ENCODE measurements around the gene GABRB1. TPM values are rescaled to one million over a fixed set of nuclear protein-coding genes. Genes with fewer than 3 reads are reported as not detected.

Gene GABRB1
- not detected in 2 replicates for total RNA-seq (2014; rRNA removed; shearing (Covaris generic))

DNA sequence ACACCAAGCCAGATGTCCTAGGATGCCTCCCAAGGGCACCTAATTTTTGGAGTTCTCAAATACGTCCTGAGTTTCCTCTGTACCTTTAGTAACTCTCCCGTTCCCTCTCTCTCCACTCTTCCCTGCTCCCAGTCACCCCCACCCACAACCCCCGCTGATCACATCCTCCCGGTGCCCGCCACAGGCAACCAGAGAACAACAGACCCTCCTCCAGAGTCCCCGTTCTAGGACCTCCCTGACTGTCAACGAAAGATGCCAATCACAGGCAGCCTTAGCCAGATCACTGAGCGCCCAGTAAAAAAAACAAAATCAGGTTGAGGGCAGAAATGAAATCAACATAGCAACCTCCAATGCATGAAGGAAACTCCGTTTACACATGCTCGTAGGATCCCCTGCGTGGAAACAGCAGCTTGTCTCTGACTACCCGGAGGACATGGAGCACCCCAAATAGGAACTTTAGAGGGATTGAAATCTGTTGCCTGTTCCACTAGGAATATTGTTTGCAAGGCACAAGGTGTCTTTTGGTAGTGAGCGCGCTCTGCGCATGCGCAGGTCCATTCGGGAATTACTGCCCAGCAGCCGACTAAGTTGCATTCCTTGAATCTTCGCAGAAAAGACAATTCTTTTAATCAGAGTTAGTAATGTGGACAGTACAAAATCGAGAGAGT lies at the start of gene GABRB1:
TSS of gene GABRB1 (plus strand) at position 557 of the 668 bp plus-strand sequence.
- Histone ChIP-seq H3K27ac (no peak within 1 kb of the TSS), H3K36me3 (no peaks in the 10 kb centered on the region)

DNA sequence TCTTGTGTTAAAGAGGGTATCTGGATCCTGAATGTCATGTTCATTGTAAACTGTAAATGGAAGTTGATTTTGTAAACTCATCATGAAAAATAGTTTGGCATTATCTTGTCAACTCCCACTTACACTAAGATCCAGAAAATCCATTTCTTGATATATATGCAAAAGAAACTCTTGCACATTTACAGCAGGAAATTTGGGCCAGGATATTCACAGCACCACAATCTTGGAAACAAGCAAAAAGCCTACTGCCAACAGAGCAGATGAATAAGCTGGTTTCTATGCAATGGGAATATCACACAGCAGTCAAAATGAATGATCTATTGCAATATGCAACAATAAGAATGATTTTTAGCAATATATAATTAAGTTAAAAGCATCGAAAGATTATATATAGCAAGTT lies 46.6 kb upstream of the GABRB1 start:
- no peaks in the 10 kb centered on the region for H3K36me3 ChIP-seq
- H3K27me3 ChIP-seq: no peaks in the 10 kb centered on the region
- no peak overlapping the region for H3K27ac ChIP-seq
- no peaks in the 10 kb centered on the region for H3K9me3 ChIP-seq (replicated peaks)
- H3K4me1 ChIP-seq: no peaks in the 10 kb centered on the region
- H3K4me3 ChIP-seq: no peak overlapping the region
- DNase-seq: no peak

More for the DNA sequence above, at the start of gene GABRB1:
- Histone ChIP-seq H3K9me3 (replicated peaks) (no peaks in the 10 kb centered on the region), H3K4me3 (no peak within 1 kb of the TSS), H3K27me3 (no peaks in the 10 kb centered on the region), H3K4me1 (no peaks in the 10 kb centered on the region)
- DNase-seq: no peak

DNA sequence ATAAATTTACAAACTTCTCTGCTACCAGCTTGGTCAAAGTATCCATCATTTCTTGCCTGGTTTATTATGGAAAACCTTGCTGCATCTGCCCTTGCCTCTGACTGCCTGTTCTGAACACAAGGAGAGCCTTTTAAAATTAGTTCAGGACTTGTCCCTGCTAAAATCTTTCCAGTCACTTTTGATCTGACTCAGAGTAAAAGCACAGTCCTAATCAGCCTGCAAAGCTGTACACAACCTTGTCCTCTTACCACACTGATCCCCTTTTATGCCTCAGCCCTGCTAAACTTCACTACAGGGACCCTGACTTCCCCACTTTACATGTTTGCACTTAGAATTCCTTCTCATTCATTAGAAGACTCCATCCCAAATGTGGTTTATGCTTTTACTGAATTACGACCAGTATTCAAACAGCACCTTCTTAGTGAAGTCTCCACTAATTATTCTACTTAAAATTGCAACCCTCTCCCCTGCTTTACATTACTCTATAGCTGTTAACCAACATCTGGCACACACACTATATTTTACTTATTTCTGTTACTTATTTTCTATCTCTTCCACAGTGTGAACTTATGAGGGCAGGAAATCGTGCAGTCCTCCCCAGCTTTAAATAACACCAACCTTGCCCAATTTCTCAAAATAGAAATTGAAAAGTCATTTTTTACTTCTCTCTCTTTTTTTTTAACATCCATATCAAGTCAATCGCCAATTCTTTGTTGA lies 44.3 kb upstream of the GABRB1 start:
- H3K4me3 ChIP-seq: no peak overlapping the region
- no peaks in the 10 kb centered on the region for H3K9me3 ChIP-seq (replicated peaks)
- no peaks in the 10 kb centered on the region for H3K27me3 ChIP-seq
- H3K4me1 ChIP-seq: no peaks in the 10 kb centered on the region
- no peak for DNase-seq
- no peaks in the 10 kb centered on the region for H3K36me3 ChIP-seq
- no peak overlapping the region for H3K27ac ChIP-seq

DNA sequence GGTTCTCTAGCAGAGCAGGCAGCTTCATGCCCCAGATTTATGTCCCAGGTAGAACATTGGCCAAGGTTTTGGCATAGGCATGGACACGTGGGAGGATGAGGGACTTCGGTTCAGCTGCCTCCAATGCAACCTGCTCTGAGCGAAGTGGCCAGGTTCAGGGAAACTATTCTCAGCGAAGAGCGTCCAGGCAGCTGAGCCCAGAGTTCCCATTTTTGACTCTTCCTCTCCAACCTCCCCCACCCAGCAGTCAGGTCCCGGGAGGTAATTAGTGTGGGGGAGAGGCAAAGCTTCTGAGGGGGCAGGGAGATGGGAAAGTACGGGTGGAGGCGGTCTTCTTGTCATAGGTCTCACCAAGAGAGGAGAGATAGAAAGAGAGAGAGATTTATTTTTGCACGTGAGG lies 39.0 kb upstream of the GABRB1 start:
- H3K27ac ChIP-seq: no peak overlapping the region
- no peaks in the 10 kb centered on the region for H3K9me3 ChIP-seq (replicated peaks)
- DNase-seq: no peak
- no peaks in the 10 kb centered on the region for H3K36me3 ChIP-seq
- no peaks in the 10 kb centered on the region for H3K4me1 ChIP-seq
- no peaks in the 10 kb centered on the region for H3K27me3 ChIP-seq
- H3K4me3 ChIP-seq: no peak overlapping the region

DNA sequence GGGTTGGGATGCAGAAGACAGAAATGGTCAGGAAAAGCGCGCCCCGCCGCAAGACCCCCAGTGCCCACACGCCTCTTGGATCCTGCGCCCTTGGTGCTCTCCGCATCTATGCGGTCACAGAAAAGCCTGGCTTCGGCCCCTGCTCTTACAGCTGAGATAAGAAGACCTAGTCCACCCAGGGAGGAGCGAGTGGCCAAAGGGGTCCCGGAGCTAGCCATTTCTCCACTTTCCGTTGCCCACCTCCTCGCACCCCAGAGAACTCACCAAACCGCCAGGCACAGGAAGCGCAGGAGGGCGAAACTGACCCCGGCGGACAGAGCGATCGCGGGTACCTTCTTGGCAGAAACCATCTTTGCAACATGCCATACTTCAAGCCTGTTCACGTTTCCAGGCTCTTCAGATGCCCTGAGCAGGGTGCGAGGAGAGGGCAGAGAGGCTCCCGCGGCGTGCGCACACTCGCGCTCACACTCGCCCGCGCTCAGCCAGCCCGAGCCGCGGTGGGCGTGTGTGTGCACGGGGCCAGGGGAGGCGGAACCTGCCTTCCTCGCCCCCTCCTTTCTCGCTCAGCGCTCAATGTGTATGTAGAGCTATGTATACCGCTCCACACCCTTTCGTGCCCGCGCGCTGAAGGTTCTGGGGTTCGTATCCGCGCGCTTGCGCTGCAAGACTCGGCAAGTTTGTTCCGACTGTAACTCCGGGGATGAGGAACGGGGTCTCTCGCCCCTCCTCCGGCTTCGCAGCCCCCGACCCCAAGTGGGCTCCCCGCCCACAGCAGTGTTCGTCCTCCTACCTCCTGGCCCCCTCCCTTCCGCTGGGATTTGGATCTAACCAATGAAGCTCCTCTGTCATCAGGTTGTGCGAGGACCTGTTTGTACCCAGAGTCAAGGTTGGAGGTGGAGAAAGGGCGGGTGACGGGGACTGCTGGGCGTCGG lies 38.0 kb upstream of the GABRB1 start, which contains the start of gene GABRA4:
TSS of gene GABRA4 (minus strand) at position 507 of the 932 bp plus-strand sequence. CDS start at position 350, 157 bp downstream.
- H3K9me3 ChIP-seq (replicated peaks): no peaks in the 10 kb centered on the region
- DNase-seq: no peak
- no peaks in the 10 kb centered on the region for H3K36me3 ChIP-seq
- H3K27ac ChIP-seq: no peak within 1 kb of the TSS
- H3K27me3 ChIP-seq: no peaks in the 10 kb centered on the region
- H3K4me1 ChIP-seq: no peaks in the 10 kb centered on the region
- H3K4me3 ChIP-seq: no peak within 1 kb of the TSS

DNA sequence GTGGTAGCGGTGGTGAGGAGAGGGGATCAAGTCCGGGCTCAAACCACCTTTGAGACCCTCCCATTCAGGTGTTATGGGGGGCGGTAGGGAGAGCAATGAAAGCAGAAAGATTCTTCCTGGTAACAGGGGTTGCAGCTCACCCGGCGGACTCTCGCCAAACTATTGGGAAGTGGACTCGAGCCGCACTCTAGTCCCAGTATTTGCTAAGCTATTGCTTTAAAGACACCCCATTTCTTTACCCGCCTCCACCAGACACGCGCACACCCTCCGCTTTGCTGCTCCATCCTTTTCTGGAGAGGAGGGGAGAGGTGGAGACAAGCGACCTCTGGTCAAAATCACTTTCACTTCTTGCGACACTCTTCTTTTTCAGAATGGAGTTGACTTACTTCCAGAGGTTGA lies 37.4 kb upstream of the GABRB1 start:
- H3K9me3 ChIP-seq (replicated peaks): no peaks in the 10 kb centered on the region
- no peak overlapping the region for H3K4me3 ChIP-seq
- no peak for DNase-seq
- H3K36me3 ChIP-seq: no peaks in the 10 kb centered on the region
- no peaks in the 10 kb centered on the region for H3K27me3 ChIP-seq
- H3K4me1 ChIP-seq: no peaks in the 10 kb centered on the region
- H3K27ac ChIP-seq: no peak overlapping the region

DNA sequence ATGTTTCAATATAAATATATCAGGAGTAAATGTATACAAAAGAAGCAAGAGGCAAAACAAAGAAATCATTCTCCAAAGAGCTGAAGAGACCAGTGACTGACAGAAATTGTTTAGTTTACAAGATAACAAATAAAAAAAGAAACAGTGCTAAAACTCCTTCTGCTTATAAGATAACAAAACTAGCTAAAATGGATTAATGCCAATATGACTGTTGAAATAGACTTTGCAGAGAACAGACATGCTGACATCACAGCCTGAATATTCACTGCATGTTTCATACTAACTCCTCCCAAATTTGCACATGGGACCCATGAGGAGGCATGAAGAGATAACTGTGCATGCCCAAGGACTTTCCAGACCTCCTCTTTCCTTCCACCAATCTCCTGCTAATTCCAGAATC lies 31.8 kb upstream of the GABRB1 start:
- no peaks in the 10 kb centered on the region for H3K27me3 ChIP-seq
- no peaks in the 10 kb centered on the region for H3K4me1 ChIP-seq
- DNase-seq: no peak
- H3K36me3 ChIP-seq: no peaks in the 10 kb centered on the region
- H3K27ac ChIP-seq: no peak overlapping the region
- H3K9me3 ChIP-seq (replicated peaks): no peaks in the 10 kb centered on the region
- no peak overlapping the region for H3K4me3 ChIP-seq

DNA sequence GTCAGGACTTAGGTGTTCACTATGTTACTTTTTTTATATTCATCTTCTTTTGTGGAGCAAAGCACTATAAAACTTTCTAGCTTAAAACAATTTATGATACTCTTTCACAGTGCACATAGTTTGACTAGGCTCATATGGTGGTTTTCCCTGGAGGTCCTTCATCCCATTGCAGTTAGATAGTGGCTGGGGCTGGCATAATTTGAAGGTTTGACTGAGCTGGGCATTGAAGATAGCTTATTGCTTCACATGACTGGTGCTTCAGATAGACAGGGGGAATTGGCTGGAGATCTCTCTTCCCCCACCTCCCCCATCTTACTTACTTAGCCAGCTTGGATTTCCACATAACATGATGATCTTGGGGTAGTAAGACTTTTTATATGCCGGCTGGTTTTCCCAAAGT lies 31.0 kb upstream of the GABRB1 start:
- no peaks in the 10 kb centered on the region for H3K36me3 ChIP-seq
- H3K27ac ChIP-seq: no peak overlapping the region
- DNase-seq: no peak
- no peak overlapping the region for H3K4me3 ChIP-seq
- no peaks in the 10 kb centered on the region for H3K4me1 ChIP-seq
- H3K27me3 ChIP-seq: no peaks in the 10 kb centered on the region
- H3K9me3 ChIP-seq (replicated peaks): no peaks in the 10 kb centered on the region

DNA sequence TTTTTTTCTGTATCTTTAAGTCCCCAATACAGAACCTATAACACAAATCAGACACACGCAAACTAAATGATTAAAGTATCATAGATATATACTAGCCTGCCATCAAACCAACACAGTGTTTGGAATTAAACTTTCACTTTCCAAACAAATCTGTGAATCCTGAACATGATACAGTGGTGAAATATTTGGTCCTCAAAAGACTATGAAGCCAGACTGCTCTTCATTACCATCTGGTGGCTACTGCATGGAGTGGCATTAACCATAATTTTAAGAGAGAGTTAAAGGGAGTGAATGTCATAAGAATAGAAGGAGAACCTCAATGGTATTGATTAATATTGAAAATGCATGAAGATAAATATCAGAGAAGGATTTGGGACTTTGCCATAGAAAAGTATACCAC lies 28.8 kb upstream of the GABRB1 start:
- no peak for DNase-seq
- no peaks in the 10 kb centered on the region for H3K36me3 ChIP-seq

DNA sequence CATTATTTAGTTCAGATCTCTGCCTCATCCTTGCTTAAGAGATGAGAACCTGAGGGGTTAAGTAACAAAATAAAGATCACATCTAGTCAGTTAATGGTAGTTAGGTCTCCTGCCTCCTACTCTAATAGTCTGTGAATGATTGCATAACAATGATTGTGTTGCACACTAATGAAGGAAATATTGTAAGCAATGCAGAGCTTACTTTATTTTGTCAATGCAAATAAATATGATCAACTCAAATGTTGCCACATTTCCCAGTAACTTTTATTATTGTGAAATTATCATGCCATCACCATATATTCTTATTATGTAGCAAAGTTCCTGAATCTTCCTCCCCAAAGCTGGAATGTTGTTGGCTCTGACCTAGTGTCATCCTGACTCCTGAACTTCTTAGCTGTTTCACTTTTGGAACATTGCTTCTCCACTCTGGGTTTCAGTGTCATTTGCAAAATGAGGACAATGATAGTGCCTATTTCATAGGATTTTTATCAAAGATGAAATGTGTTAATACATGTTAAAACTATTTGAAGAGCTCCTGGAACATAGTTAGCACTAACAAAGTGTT lies 20.9 kb upstream of the GABRB1 start:
- Histone ChIP-seq H3K4me1 (no peaks in the 10 kb centered on the region), H3K36me3 (no peaks in the 10 kb centered on the region), H3K9me3 (replicated peaks) (no peaks in the 10 kb centered on the region), H3K27ac (no peak overlapping the region), H3K27me3 (no peaks in the 10 kb centered on the region), H3K4me3 (no peak overlapping the region)
- DNase-seq: no peak

More for the DNA sequence above, 28.8 kb upstream of the GABRB1 start:
- Histone ChIP-seq H3K4me3 (no peak overlapping the region), H3K4me1 (no peaks in the 10 kb centered on the region), H3K27ac (no peak overlapping the region), H3K27me3 (no peaks in the 10 kb centered on the region), H3K9me3 (replicated peaks) (no peaks in the 10 kb centered on the region)

DNA sequence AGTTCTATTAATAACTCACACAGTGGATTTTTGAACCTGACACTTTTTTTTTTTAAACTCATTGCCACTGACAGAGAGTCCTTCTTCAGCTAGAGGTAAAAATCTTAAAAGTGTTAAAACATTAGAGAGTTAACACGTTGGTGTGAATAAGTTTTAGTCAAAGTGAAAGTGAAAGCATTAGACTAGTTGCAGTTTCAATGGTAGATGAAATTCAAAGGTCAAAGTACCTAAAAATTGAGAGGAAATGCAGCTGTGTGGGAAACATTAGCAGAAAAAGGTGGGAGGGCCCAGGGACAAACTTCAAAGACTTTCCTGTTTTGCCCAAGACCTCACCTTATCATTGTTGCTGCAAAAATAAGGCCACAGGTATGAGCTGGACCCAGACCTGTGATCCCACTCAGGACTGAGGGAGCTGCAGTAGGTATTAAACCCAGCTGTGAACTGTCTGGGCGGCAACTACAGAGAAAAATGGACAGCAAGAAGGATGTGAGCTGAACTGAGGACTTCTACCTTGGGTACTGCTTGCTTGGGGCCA lies 20.4 kb upstream of the GABRB1 start:
- Histone ChIP-seq H3K9me3 (replicated peaks) (no peaks in the 10 kb centered on the region), H3K4me3 (no peak overlapping the region), H3K36me3 (no peaks in the 10 kb centered on the region), H3K27me3 (no peaks in the 10 kb centered on the region), H3K4me1 (no peaks in the 10 kb centered on the region), H3K27ac (no peak overlapping the region)
- no peak for DNase-seq

DNA sequence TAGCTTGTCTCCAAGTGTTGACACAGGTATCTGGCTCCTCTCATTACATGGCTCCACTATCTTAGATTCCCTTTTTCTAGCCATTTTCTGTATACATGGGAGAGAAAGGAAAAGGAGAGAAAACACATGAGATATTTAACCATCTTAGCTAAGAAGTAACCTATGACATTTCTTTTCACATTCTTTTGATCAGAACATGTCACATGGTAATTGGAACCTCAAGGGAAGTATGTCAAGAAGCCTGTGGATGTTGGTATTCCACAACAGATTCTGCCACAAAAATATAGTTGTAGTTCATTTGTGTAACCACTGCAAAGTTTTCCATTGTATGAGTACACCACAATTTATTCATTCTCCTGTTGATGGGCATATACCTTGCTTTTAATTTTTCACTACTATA lies 18.7 kb upstream of the GABRB1 start:
- no peaks in the 10 kb centered on the region for H3K27me3 ChIP-seq
- H3K9me3 ChIP-seq (replicated peaks): no peaks in the 10 kb centered on the region
- no peak overlapping the region for H3K4me3 ChIP-seq
- no peak for DNase-seq
- no peaks in the 10 kb centered on the region for H3K4me1 ChIP-seq
- H3K27ac ChIP-seq: no peak overlapping the region
- H3K36me3 ChIP-seq: no peaks in the 10 kb centered on the region

DNA sequence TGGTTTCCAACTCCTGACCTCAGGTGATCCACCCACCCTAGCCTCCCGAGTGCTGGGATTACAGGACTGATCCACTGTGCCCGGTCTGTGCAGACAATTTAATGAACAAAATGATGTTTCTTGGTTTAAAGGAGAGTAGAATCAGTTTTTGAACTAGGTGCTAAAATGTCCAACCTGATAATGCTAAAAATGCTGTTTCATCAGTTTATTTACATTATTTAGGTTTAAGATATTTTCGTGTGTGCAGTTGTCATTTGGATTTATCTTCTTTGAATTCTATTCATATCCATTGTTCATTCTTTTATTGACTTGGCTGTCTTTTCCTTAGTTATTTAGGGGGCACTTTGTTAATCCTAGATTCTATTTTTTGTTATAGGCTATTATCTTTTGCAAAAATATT lies 18.0 kb upstream of the GABRB1 start:
- H3K27ac ChIP-seq: no peak overlapping the region
- H3K9me3 ChIP-seq (replicated peaks): no peaks in the 10 kb centered on the region
- H3K4me1 ChIP-seq: no peaks in the 10 kb centered on the region
- no peak overlapping the region for H3K4me3 ChIP-seq
- H3K36me3 ChIP-seq: no peaks in the 10 kb centered on the region
- no peak for DNase-seq
- H3K27me3 ChIP-seq: no peaks in the 10 kb centered on the region

DNA sequence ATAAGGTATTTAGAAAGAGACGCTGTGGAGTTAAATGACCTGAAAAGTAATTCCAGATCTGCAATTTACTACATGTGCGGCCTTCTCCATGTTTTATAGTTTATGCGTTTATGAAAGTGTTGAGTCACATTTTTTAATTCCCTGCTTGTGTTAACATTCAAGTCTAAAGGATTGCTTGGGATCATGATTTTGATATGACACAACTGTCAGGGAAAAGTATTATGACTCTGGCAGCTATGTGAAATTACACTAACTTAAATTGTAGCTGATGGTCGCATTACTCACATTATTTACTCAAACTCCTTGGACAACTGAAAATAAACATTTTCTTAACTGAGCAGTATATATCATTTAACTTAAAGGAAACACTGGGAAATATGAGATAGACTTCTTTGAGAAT lies 14.3 kb upstream of the GABRB1 start:
- H3K4me3 ChIP-seq: no peak overlapping the region
- no peaks in the 10 kb centered on the region for H3K9me3 ChIP-seq (replicated peaks)
- H3K4me1 ChIP-seq: no peaks in the 10 kb centered on the region
- no peaks in the 10 kb centered on the region for H3K27me3 ChIP-seq
- no peak overlapping the region for H3K27ac ChIP-seq
- no peak for DNase-seq
- no peaks in the 10 kb centered on the region for H3K36me3 ChIP-seq
